ENCODE measurements around the gene GNGT2.

- TF ChIP-seq CTCF (conservative IDR thresholded peaks at IDR 0.05 in 1 of 2, IDR thresholded peaks at IDR 0.05 in 1 of 2; ENCODE audit: extremely low read depth in 1 of 2, insufficient read depth in 1 of 2, low read depth in 1 of 2, low read length in 2 of 2) (no peak), EZH2 (IDR thresholded peaks at IDR 0.05; ENCODE audit: borderline replicate concordance, low read length) (no peak)
Observed at GRCh38 chr17:49241692-49242397, 31.5 kb upstream of the GNGT2 start.

All from mammary epithelial cell (primary cell).